GM12878 (cell line): Measurements from ENCODE around the gene IRF7. TPM values are rescaled to one million over a fixed set of nuclear protein-coding genes. Genes with fewer than 3 reads are reported as not detected.

Experiments used
- ATAC-seq: fragments of 200-7000 bp; cut with Tn5 transposase; 3 replicates; pipeline ENCODE4 v1.9.1; 2020; ENCODE audit warnings: mild to moderate bottlenecking, moderate library complexity
- BruUV-seq: library from RNA; stranded (reverse); fragments of 400-500 nt; replicated peaks from 2 replicates; lab custom pipeline; 2021; lab: Mats Ljungman, UMichigan
- CTCF ChIA-PET: fragments of 300-600 bp; sonication (Branson Sonifier 250); formaldehyde crosslinking; extraction: SDS; loops from one replicate; lab custom pipeline; 2021; ENCODE audit warnings: inconsistent platforms; lab: Yijun Ruan, JAX
- POLR2A ChIA-PET: fragments of 350-600 bp; formaldehyde crosslinking; extraction: SDS; loops from one replicate; lab custom pipeline; 2021; ENCODE audit warnings: inconsistent platforms; lab: Charles Lee
- RAD21 ChIA-PET: fragments of 300-600 bp; sonication (Branson Sonifier 250); formaldehyde crosslinking; loops from one replicate; lab custom pipeline; 2023; ENCODE audit warnings: antibody characterized with exemption; ENCODE audit not compliant: unreplicated experiment; lab: Charles Lee
- SMC1A ChIA-PET: fragments of 300-600 bp; sonication (Branson Sonifier 250); formaldehyde crosslinking; loops from one replicate; lab custom pipeline; 2023; ENCODE audit not compliant: unreplicated experiment, uncharacterized antibody; lab: Charles Lee
- DNase-seq: peaks from one replicate; pipeline ENCODE4 v3.0.0-alpha.2; 2011; ENCODE audit warnings: low read depth, low spot score
- FAIRE-seq: peaks from 3 replicates; lab custom pipeline; 2011; peaks lifted over from hg19 to GRCh38; lab: Jason Lieb, UNC
- H2AFZ ChIP-seq: 2 replicates; pipeline ENCODE4 v1.6.0; 2011; ENCODE audit warnings: low read depth, low read length, control low read depth; ENCODE audit not compliant: control insufficient read depth
- H3K27ac ChIP-seq: 2 replicates; pipeline ENCODE4 v1.5.1; 2011; ENCODE audit warnings: control low read depth; ENCODE audit not compliant: control insufficient read depth, insufficient read depth
- H3K27me3 ChIP-seq, 2 experiments: replicated peaks in 1 of 2; 2 replicates each; pipeline versions ENCODE4 v1.6.0 to v1.6.1; 2011; ENCODE audit warnings: low read length in 1 of 2; ENCODE audit not compliant: control insufficient read depth in 2 of 2, insufficient read depth in 2 of 2
- H3K36me3 ChIP-seq, 2 experiments: 2 replicates each; pipeline ENCODE4 v1.5.1; 2011; ENCODE audit warnings: low read length in 1 of 2; ENCODE audit not compliant: control insufficient read depth in 2 of 2, insufficient read depth in 2 of 2
- H3K4me1 ChIP-seq: 2 replicates; pipeline ENCODE4 v1.6.1; 2011; ENCODE audit warnings: mild to moderate bottlenecking, low read length, moderate library complexity, mixed read lengths; ENCODE audit not compliant: control insufficient read depth, insufficient read depth
- H3K4me2 ChIP-seq: 2 replicates; pipeline ENCODE4 v1.6.0; 2011; ENCODE audit warnings: control low read depth; ENCODE audit not compliant: control insufficient read depth, insufficient read depth
- H3K4me3 ChIP-seq: fragments of 200-600 bp; sonication (generic); 2 replicates; pipeline ENCODE4 v1.5.1; 2016
- H3K79me2 ChIP-seq: 2 replicates; pipeline ENCODE4 v1.6.0; 2011; ENCODE audit warnings: low read length; ENCODE audit not compliant: control insufficient read depth, insufficient read depth
- H3K9ac ChIP-seq: 2 replicates; pipeline ENCODE4 v1.8.0; 2011; ENCODE audit warnings: low read length, control low read depth, mixed read lengths; ENCODE audit not compliant: control insufficient read depth, insufficient read depth
- H3K9me3 ChIP-seq: replicated peaks from 3 replicates; pipeline ENCODE4 v1.5.1; 2011; ENCODE audit warnings: mild to moderate bottlenecking, low read length; ENCODE audit not compliant: control insufficient read depth, insufficient read depth
- H4K20me1 ChIP-seq: 2 replicates; pipeline ENCODE4 v1.6.0; 2011; ENCODE audit not compliant: control insufficient read depth, insufficient read depth
- ESRRA ChIP-seq: IDR thresholded peaks from 2 replicates; pipeline ENCODE4 v1.6.1; 2012; ENCODE audit warnings: mild to moderate bottlenecking, low read length, improper control_type of control experiment
- HDAC2 ChIP-seq: fragments of 200-600 bp; sonication (generic); IDR thresholded peaks from 2 replicates; pipeline ENCODE4 v1.6.1; 2017
- MLLT1 ChIP-seq: fragments of 450-650 bp; IDR thresholded peaks from 2 replicates; pipeline ENCODE4 v1.6.1; 2016; ENCODE audit warnings: mild to moderate bottlenecking
- POLR2AphosphoS2 ChIP-seq: IDR thresholded peaks from 2 replicates; pipeline ENCODE4 v1.6.1; 2011; ENCODE audit warnings: low read depth, mild to moderate bottlenecking, low read length, improper control_type of control experiment, moderate library complexity
- RAD51 ChIP-seq: fragments of 450-650 bp; IDR thresholded peaks from 2 replicates; pipeline ENCODE4 v1.6.1; 2016; ENCODE audit warnings: moderate library complexity, mild to moderate bottlenecking, inconsistent platforms
- SKIL ChIP-seq: fragments of 450-650 bp; IDR thresholded peaks from 2 replicates; pipeline ENCODE4 v1.6.1; 2017; ENCODE audit warnings: mild to moderate bottlenecking, low read depth, inconsistent platforms; ENCODE audit not compliant: poor library complexity, severe bottlenecking
- SMAD5 ChIP-seq: IDR thresholded peaks from 2 replicates; pipeline ENCODE4 v1.6.1; 2016; ENCODE audit warnings: antibody characterized with exemption, low read depth
- WRNIP1 ChIP-seq: IDR thresholded peaks from 2 replicates; pipeline ENCODE4 v1.6.1; 2011; ENCODE audit warnings: low read depth, low read length, improper control_type of control experiment, borderline replicate concordance
- ZNF622 ChIP-seq: fragments of 450-650 bp; IDR thresholded peaks from 2 replicates; pipeline ENCODE4 v1.6.1; 2017; ENCODE audit warnings: mild to moderate bottlenecking, inconsistent platforms
- WGBS: methylation state at CpG from one replicate; pipeline ENCODE4 v1.1.6; 2016; ENCODE audit warnings: low lambda C conversion rate; ENCODE audit not compliant: insufficient replicate concordance, insufficient coverage; ENCODE audit errors: missing lambda C conversion rate; 5-methylcytosine and 5-hydroxymethylcytosine counted together
- in situ Hi-C: fragments of 300-500 bp; cut with MboI; formaldehyde crosslinking; loops from 9 replicates; pipeline ENCODE4 v1.14.3; 2018; ENCODE audit warnings: mixed read lengths
- intact Hi-C: fragments of 100-400 bp; cut with micrococcal nuclease; formaldehyde crosslinking; loops from one replicate; pipeline ENCODE4 v1.14.2; 2022; ENCODE audit not compliant: unreplicated experiment
- polyA plus RNA-seq, 11 experiments: library from polyadenylated mRNA; depleted of rRNA in 4 of 11; unstranded in 6 of 11; stranded (reverse) in 5 of 11; fragments of >200 nt; fragmentation: Nextera tagmentation in 4 of 11; fragmentation: Illumina TruSeq in 1 of 11; extraction: Ambion mirVana in 4 of 11; extraction: Trizol in 1 of 11; gene quantifications; 1 replicate in 1 of 11; 2 replicates in 10 of 11; pipeline versions ENCODE4 v1.2.1 to v1.2.3, GENCODE V29; 2011 to 2016; ENCODE audit warnings: inconsistent platforms in 2 of 11, missing spikeins in 2 of 11, low read depth in 1 of 11
- total RNA-seq, 4 experiments: library from RNA; depleted of rRNA in 3 of 4; stranded (reverse); fragments of >200 nt in 3 of 4; fragmentation: Illumina TruSeq in 1 of 4; extraction: Trizol in 1 of 4; gene quantifications; 2 replicates each; pipeline versions ENCODE4 v1.2.1 to v1.2.3, GENCODE V29; 2013 to 2021
- TF ChIP-seq, protein P1 (sequence below): IDR thresholded peaks from 2 replicates; pipeline ENCODE4 v1.6.1; 2011; ENCODE audit warnings: low read depth, mild to moderate bottlenecking, low read length, moderate library complexity, borderline replicate concordance; ENCODE audit errors: extremely low read depth
- TF ChIP-seq, protein P2 (sequence below): fragments of 450-650 bp; IDR thresholded peaks from 2 replicates; pipeline ENCODE4 v1.6.1; 2017; ENCODE audit warnings: mild to moderate bottlenecking, moderate library complexity
- TF ChIP-seq, protein P3 (sequence below): fragments of 450-650 bp; IDR thresholded peaks from 2 replicates; pipeline ENCODE4 v1.6.1; 2017; ENCODE audit warnings: borderline replicate concordance

IRF7 gene
- total and polyA plus RNA-seq, 10 of the 15 experiments (the other 5 are each of a cell fraction or from before 2014, with no cell fraction given) = 4.4 to 141 (median 67.6) TPM

DNA sequence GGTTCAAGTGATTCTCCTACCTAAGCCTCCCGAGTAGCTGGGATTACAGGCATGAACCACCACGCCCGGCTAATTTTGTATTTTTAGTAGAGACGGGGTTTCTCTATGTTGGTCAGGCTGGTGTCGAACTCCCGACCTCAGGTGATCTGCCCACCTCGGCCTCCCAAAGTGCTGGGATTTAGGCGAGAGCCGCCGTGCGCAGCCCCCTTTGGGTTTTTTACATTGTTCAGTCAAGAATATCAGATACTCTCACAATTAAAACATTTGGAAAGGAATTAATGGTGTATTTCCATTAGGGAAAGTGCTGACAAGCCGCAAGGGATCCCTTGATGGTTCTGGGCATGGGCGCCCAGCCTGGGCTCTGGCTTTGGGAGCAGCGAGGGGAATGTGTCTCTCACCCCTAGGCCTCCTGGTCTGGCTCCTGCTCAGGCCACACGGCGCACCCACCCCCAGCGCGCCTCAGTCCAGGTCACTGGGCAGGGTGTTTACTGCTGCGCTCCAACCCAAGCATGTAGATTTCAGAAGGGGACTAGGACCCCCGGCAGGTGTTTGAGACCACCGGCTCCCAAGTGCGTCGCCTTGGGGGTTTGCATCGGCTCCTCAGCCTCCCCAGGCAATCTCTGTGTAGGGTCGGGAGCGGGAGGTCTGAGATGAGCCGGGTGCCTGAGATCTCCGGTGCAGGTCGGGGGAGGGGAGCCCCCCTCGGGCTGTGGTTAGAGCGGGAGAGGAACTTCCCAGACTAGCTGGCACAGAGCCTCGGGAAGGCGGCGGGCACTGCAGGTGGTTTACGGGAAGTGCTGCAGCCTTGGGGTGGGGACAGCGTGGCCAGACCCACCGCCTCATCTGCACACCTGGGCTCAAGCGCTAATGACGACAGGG lies 809 bp upstream of the IRF7 start:
- intact Hi-C loops = loop anchor here (5.0 kb wide), 1 partner anchor 106 kb away; no protein-coding TSS in a partner anchor
- DNase-seq (no peak), FAIRE-seq (no peak), ATAC-seq (no peak)
- ChIA-PET POLR2A (interaction anchor here (0.6 to 1.6 kb wide), 7 partner anchors 9 to 309 kb away, joined by 3 to 10 read pairs (median 3); partner anchors contain the start of genes CHID1, IFITM2 and PHRF1), SMC1A (no interaction called here), RAD21 (interaction anchor here (1.1 to 1.5 kb wide), 3 partner anchors 80 to 160 kb away, joined by 3 to 6 read pairs (median 4); no protein-coding TSS in a partner anchor), CTCF (interaction anchor here (0.8 kb wide), 1 partner anchor 409 kb away, joined by 4 read pairs; the partner anchor contains the start of genes BET1L and RIC8A)
- peaks cover 26% of the 10 kb centered on the region for H3K79me2 ChIP-seq
- peak overlapping the region; percentile 100 for H3K27ac ChIP-seq
- H3K9me3 ChIP-seq = no peaks in the 10 kb centered on the region
- TSS peak; percentile 80 for BruUV-seq
- in situ Hi-C loops = no loop called here
- peak overlapping the region; percentile 60 for H3K4me2 ChIP-seq
- H4K20me1 ChIP-seq = peaks cover 11% of the 10 kb centered on the region
- no peaks in the 10 kb centered on the region for H3K27me3 ChIP-seq
- no peak overlapping the region; the same call in 1 of the 2 replicates for H2AFZ ChIP-seq
- H3K4me1 ChIP-seq = peaks cover 14% of the 10 kb centered on the region
- WGBS = 56% methylated on average over 39 of the region's 39 CpGs
- peaks cover 10 to 20% of the 10 kb centered on the region in 2 experiments; a peak in 3 of 4 replicates for H3K36me3 ChIP-seq
- peak overlapping the region; percentile 61; the same call in 1 of the 2 replicates for H3K4me3 ChIP-seq
- H3K9ac ChIP-seq = peak overlapping the region; percentile 91
- TF ChIP-seq SKIL = peak; percentile 16
- TF ChIP-seq, protein P1, sequence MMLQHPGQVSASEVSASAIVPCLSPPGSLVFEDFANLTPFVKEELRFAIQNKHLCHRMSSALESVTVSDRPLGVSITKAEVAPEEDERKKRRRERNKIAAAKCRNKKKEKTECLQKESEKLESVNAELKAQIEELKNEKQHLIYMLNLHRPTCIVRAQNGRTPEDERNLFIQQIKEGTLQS = no peak
- no peak for TF ChIP-seq ZNF622
- TF ChIP-seq ESRRA = no peak
- TF ChIP-seq, protein P2, sequence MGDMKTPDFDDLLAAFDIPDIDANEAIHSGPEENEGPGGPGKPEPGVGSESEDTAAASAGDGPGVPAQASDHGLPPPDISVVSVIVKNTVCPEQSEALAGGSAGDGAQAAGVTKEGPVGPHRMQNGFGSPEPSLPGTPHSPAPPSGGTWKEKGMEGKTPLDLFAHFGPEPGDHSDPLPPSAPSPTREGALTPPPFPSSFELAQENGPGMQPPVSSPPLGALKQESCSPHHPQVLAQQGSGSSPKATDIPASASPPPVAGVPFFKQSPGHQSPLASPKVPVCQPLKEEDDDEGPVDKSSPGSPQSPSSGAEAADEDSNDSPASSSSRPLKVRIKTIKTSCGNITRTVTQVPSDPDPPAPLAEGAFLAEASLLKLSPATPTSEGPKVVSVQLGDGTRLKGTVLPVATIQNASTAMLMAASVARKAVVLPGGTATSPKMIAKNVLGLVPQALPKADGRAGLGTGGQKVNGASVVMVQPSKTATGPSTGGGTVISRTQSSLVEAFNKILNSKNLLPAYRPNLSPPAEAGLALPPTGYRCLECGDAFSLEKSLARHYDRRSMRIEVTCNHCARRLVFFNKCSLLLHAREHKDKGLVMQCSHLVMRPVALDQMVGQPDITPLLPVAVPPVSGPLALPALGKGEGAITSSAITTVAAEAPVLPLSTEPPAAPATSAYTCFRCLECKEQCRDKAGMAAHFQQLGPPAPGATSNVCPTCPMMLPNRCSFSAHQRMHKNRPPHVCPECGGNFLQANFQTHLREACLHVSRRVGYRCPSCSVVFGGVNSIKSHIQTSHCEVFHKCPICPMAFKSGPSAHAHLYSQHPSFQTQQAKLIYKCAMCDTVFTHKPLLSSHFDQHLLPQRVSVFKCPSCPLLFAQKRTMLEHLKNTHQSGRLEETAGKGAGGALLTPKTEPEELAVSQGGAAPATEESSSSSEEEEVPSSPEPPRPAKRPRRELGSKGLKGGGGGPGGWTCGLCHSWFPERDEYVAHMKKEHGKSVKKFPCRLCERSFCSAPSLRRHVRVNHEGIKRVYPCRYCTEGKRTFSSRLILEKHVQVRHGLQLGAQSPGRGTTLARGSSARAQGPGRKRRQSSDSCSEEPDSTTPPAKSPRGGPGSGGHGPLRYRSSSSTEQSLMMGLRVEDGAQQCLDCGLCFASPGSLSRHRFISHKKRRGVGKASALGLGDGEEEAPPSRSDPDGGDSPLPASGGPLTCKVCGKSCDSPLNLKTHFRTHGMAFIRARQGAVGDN = no peak; the same call in 1 of the 2 replicates
- no peak for TF ChIP-seq RAD51
- no peak for TF ChIP-seq WRNIP1
- TF ChIP-seq, protein P3, sequence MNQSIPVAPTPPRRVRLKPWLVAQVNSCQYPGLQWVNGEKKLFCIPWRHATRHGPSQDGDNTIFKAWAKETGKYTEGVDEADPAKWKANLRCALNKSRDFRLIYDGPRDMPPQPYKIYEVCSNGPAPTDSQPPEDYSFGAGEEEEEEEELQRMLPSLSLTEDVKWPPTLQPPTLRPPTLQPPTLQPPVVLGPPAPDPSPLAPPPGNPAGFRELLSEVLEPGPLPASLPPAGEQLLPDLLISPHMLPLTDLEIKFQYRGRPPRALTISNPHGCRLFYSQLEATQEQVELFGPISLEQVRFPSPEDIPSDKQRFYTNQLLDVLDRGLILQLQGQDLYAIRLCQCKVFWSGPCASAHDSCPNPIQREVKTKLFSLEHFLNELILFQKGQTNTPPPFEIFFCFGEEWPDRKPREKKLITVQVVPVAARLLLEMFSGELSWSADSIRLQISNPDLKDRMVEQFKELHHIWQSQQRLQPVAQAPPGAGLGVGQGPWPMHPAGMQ = no peak
- TF ChIP-seq POLR2AphosphoS2 = no peak
- no peak for TF ChIP-seq SMAD5
- no peak for TF ChIP-seq HDAC2
- TF ChIP-seq MLLT1 = peak; percentile 58; the same call in 1 of the 2 replicates
